HG02970 (cell line): Measurements from ENCODE around the gene HAUS8.

Source experiments
- ATAC-seq: cut with Tn5 transposase; IDR thresholded peaks from one replicate; pipeline ENCODE4 v1.9.1; 2021; ENCODE audit warnings: mild to moderate bottlenecking, moderate library complexity, moderate number of reproducible peaks; ENCODE audit not compliant: unreplicated experiment, low FRiP score

The HAUS8 gene

DNA sequence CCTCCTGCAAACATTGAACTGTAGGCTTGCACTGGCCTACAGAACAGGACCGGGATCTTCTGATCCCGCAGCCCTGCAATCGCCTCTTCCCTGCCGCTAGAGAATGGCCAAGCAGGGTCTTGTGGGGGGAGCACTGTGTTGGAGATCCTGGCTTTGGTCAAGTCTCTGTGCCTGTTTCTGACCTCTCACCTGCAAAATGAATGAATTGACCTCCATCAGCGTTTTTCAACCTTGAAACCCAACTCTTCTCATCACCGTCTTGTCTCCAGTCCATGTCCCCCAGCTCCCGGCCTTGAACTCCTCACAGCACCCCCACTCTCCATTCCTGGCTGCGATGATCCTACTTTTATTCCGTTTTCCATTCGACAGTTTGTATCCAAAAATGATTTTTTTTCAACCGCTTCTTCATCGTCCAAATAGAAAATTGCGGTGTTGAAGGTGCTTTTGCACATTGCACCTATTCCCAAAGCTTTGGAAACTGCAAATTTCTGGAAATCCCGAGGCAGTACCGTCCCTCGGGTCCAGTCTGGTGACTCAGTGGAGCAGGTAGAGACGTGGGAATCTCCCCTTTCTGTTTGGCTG lies 2.3 kb upstream of the HAUS8 start:
- no peak for ATAC-seq

DNA sequence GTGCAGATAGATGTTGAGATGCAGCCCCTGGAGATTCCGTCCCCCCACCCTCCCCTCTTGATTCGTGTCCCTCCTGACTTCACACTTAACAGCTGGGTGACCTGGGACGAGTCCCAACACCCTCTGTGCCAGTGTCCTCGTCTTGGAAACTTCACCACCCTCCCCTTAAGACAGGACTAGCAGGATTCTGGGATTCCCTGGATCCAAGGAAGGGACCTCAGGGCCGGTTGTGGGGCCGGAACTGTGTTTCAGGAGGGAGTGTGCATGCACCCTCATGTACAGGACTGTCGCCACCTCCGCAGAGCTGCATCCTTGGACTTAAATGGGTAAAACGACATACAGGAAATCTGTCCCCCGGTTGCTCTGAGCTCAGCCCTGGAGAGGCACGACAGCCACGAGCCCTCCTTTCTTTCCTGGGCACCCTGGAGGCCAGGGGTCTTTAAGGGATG lies 1.3 kb upstream of the HAUS8 start:
- no peak for ATAC-seq

DNA sequence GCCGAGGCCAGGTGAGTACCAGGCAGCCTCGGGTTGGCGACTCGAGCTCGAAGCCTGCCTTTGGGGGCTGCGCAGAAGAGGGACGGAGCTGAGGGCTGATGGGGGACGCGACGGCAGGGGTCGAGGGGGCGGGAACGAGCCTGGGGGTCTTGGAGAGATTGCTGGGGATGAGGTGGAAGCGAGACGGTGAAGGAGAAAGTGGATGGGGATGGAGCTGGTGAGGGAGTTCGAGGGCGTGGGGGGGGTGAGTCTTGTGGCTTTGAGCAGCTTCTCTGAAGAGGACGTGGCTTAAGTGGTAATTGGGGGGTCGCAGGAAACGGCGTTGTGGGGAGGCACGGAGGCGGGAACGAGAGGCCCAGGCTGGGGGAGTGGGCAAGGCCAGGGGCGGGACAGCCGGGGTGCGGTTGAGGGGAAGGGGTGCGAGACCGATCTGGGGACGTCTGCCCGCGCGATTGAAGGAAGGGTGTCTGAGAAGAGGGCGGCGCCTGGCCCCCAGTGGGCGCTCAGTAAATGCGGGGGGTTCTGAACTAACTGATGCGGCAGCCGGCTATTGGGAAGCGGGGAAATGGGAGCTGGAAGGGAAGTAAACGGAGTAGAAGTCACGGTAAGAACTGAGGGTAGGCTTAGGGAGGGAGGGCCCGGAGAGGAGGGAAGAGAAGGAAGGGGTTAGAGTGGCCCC lies 751 bp upstream of the HAUS8 start:
- ATAC-seq = no peak

DNA sequence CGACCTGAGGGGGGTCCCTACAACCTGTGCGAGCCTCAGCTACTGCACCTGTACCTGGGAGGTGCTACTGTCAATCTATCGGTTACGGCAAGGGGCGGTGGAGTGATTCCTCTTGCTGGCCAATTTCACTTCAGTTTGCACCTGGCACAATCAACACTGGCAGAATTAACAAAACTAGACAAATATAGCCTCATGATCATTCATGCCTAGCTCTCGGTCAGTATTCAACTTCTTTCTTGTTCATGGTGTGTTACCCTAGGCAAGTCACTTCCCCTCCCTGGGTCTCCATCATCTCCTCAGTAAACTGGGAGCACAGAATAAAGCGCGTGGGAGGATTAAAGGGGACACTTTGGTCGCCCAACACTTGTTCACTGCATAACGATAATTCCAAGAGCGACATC lies 618 bp downstream of the HAUS8 start:
- ATAC-seq = no peak

DNA sequence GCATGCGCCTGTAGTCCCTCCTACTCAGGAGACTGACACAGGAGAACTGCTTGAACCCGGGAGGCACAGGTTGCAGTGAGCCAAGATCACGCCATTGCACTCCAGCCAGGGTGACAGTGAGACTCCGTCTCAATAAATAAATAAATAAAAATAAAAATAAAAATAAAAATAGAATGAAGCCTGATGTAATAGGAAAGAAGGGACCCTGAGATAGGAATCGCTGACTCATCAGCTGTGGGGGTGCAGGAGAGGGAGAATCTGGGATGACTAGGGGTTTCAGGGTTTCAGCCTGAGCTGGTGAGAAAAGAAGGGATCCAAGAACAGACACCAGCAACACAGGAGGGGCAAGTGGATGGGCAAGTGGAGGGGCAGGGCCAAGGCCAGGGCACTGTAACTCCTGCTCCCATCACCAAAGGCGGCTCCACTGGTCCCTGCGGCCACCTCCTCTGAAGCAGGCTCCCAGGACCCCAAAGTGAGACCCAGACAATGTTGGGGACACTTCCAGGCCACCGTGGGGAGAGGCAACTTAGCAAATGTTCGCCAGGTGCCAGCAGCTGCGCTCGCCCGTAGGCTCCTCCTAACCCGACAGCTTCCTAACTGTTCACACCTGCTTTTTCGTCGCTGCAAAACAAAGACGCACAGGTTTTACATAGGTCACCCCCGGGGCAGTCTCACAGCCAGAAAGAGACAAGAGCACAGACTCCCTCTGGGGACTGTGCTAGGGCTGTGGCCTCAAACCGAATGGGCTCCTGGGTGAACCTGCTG lies 1.2 kb downstream of the HAUS8 start:
- no peak for ATAC-seq

DNA sequence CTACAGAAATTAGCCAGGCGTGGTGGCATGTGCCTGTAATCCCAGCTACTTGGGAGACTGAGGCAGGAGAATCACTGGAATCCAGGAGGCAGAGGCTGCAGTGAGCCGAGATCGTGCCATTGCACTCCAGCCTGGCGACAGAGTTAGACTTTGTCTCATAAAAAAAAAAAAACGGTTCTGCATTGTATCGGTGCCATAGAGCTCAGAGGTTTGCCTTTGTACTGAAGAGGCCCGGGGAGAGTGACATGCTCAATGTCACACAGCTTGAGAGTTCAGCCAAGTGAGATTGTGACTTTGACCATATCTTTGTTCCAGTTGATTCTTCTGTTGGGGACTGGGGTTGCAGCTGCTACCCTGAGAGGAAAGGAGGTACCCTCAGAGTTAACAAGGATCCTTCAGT lies 4.3 kb downstream of the HAUS8 start:
- ATAC-seq = no peak

DNA sequence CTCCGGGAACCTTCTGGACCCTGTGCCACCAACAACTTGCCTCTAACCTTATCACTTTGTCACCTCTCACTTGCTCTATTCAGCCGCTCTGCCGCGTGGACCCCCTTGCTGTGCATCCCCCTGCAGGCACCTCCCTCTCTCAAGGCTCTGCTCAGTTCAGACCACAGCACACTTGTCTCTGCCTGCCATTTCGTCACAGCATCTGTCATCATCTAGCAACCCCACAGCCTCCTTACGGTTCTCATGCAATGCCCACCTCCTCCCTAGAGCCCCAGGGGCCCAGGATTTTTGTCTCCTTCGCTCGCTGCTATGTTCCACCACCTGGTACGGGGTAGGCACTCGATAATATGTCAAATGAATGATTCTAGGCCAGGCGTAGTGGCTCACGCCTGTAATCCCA lies 4.8 kb downstream of the HAUS8 start:
- ATAC-seq = no peak

DNA sequence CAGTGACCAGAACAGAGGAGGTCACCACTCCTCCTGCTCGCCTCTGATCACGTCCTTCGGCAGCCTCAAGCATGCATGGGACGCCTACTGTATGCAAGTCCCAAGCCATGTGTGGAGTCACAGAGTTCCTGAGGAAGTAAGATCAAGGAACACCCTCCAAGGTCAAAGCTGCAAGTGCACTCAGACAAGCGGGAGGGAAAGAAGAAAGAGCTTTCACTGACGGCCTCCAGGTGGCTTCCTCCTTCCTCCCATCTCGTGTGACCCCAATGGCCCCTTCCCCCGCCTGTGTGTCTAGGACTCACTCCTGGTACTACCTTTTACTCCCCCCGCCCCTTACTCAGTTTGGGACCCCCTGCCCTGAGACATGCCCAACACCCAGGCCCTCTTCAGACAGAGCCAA lies 6.1 kb downstream of the HAUS8 start:
- ATAC-seq = no peak

DNA sequence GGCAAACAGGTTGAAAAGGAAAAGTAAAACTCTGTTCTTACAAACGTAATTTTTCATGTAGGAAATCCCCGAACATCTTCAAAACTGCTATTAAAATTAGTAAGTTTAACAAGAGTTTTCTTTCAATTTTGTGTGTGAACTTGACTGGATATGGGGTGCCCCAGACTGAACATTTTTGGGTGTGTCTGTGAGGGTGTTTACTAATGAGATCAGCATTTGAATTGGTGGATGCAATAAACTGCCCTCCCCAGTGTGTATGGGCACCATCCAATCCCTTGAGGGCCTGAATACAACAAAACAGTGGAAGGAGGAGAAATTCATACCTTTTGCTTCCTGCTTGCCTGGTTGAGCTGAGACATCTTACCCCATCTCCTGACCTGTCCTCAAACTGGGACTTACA lies 11.8 kb downstream of the HAUS8 start:
- ATAC-seq = no peak

DNA sequence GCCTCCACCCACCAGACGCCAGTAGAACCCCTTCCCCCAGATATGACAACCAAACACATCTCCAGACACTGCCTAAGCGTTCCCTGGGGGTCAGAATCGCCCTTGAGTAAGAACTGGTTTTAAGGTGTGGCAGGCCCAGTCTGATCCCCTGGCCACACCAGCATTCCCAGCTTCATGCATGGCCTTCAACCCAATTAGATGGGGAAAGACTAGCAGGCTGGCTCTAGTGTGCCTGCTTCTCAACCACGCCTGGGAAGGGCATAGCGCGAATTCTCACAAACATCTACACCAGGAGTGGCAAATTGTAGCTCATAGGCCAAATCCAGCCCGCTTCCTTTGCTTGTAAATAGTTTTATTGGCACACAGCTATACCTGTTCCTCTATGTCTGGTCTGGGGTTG lies 13.6 kb downstream of the HAUS8 start:
- ATAC-seq = no peak

DNA sequence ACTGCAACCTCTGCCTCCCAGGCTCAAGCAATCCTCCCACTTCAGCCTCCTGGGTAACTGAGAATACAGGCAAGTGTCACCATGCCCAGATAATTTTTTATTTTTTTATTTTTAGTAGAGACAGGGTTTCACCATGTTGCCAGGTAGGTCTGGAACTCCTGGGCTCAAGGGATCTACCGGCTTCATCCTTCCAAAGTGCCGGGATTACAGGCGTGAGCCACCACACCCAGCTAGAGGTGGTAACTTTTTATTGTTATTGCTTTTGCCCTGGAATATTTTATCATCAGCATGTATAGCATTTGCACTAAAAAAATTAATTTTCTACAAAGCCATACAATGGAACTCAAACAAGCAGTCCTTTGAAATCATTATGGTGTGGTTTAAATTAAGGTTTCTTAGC lies 14.0 kb downstream of the HAUS8 start:
- no peak for ATAC-seq

DNA sequence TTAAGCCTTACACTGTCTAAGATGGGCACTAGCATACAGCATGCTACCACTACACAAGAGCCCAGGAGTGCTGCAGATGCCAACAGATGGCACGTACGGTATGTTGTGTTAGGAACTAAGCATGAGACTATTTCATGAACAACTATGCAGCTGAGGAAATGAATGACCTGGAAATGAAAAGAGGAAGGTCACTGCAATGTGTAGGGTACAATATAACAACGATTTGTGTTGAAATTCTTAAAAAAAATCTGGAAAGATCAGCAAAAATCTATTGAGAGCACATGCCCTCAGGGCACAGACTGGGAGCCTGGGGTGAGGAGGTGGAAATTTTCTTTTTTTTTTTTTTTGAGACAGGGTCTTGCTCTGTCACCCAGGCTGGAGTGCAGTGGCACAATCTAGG lies 14.4 kb downstream of the HAUS8 start:
- ATAC-seq = no peak

DNA sequence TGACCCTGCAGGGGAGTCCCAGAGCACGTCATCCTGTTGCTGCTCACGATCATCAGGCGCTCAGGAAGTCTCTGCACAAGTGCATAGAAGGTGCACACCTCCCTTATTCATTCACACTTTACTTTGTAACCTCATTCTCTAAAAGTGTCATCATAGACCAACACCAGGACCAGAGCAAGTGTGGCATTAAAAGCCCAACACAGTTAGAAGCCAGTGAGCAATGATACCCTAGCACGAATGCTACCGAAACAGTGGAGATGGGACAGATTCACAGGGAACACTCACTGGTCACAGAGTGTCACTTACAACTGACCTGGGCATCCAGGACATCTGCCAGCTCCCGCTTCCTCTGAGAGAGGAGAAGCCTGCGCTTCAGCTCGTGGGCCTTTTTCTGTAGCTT lies 17.0 kb downstream of the HAUS8 start:
- ATAC-seq = no peak

DNA sequence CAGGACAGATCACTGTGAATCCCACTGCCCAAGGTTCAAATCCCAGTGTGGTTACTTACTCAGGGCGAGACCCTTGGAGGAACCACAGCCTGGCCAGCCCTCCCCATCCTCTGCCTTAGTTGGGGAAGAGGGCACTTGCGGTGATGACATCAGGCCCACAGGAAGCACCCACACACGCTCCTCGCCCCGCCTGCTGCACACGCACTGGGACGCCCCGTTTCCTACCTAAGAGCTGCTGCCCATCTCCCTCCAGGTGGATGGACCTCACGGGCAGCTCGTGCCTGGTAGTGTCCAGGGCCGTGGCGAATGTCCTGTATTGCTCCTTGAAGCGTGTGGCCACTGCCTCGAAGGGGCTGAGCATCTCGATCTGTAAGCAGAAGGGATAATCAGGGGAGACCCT lies 19.6 kb downstream of the HAUS8 start:
- no peak for ATAC-seq

DNA sequence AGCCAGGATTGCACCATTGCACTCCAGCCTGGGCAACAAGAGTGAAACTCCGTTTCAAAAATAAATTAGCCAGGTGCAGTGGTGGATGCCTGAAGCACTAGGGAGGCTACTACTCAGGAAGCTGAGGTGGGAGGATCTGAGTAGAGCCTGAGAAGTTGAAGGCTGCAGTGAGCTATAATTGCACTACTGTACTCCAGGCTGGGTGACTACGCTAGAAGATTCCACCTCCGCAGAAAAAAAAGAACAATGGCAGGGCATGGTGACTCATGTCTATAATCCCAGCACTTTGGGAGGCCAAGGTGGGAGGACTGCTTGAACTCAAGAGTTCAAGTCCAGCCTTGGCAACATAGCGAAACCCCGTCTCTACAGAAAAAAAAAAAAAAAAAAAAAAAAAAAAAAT lies 20.5 kb downstream of the HAUS8 start:
- no peak for ATAC-seq

DNA sequence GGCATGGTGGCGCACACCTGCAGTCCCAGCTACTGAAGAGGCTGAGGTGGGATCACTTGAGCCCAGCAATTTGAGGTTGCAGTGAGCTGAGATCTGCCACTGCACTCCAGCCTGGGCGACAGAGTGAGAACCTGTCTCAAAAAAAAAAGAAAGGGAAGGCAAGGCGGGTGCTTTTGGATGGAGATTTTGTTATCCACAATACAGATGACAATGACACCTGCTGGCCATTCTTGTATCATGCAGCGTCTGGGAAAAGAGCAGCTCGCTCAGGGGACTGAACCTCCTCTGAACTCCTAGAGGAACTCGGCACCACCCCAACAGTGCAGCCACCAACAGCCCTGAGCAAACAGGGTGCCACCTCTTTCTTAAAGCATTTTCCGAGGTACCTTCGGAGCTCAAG lies 22.8 kb downstream of the HAUS8 start:
- no peak for ATAC-seq

DNA sequence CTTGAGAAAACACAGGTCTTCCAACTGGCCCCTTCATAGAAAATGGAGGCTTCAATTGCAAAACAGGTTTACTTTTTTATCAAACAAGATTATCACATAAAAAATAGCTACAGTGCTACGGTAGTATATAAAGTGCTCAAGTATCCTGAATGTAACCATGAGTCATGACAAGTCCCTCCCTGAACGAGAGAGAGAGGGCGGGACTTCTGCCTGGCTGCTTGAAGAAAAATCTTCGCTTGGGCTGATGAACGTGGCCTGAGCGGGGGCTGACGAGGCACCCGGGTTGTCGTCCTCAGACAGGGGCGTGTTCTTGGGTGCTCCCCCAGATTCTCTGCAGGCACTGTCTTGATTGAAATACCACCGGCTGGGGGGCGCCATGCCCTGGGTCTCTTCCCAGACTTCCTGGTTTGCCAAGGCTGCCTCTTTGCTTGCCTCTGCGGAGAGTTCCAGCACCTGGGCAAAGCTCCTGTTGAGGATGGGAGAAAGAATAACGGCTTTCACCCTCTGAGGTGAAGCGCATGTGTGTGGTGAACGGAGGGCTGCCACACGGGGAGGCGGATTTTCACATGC lies 25.5 kb downstream of the HAUS8 start:
- ATAC-seq = no peak

DNA sequence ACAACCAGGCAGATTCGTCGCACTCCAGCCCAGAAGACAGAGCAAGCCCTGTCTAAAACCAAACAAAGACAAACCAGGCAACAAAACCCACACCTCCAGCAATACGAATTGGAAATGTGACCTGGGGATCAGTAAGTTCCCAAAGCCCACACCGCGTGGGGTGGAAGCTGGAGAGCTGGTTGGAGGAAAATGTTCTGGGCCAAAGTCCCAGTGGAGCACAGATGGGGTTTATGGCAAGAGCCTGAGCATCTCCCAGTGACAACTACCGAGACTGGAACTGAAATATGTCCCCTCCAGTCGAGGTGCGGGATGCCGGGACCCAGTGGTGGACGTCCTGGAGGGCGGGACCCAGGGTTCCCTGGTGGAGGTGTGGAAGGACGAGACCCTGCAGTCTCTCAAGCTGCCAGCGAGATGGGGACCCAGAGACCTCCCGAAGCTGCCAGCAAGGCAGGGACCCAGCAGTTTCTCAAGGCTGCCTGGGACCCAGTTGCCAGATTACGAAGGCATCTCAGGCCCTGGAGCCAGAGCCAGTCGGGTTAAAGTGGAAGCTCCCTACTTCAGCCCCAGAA lies 26.3 kb downstream of the HAUS8 start:
- ATAC-seq = no peak

DNA sequence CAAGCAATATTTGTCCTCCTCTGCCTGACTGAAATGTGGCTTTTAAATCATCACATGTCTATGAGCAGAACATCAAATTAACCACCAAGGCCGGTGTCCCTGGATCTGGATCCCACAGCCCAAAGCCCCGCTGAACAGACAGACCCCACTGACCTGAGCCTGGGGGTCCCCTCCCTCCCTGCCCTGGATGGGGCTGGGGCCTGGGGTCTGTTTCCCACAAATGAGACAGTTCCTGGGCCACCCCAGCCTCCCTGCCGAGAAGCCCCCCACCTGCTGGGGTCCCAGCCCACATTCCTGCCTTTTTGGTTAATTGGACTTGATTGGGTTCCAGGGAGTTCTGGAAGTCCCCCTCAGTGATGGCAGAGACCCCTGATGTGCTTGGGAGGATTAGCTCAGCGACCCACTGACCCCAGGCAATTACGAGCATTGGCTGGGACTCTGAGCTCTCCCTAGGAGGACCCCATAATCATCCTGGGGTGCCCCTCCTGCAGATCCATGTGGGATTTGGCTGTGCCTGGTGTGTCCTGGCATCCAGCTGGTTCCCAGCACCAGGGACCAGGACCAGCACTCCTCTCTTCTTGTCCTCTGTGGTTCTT lies 29.2 kb downstream of the HAUS8 start:
- no peak for ATAC-seq

DNA sequence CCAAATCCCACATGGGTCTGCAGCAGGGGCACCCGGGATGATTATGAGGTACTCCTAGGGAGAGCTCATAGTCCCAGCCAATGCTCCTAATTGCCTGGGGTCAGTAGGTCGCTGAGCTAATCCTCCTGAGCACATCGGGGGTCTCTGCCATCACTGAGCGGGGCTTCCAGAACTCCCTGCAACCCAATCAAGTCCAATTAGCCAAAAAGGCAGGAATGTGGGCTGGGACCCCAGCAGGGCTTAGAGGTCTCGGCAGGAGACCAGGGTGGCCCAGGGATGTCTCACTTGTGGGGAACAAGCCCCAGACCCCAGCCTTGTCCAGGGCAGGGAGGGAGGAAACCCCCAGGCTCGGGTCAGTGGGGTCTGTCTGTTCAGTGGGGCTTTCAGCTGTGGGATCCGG lies 31.5 kb downstream of the HAUS8 start:
- no peak for ATAC-seq

DNA sequence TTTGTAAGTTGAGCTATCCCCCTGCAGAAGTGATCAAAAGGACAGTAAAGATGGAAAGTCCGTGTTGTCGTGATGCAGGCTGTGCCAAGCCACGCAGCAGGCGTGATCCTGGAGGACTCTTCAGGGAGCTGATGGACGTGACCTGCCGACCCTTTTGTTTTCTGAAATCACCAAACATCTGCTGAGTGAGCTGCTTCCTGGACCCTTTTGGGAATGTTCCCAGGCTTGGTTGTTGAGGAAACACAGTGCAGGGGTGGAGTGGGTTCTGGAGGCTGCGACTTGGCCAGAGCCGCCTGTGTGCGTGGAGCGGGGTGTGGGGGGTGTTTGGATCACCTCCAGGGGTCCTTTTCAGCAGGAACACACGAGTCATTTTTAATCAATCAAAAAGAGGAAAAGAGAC lies 33.3 kb downstream of the HAUS8 start:
- no peak for ATAC-seq
